ENCODE measurements around the gene SLCO6A1.

Gene SLCO6A1

DNA sequence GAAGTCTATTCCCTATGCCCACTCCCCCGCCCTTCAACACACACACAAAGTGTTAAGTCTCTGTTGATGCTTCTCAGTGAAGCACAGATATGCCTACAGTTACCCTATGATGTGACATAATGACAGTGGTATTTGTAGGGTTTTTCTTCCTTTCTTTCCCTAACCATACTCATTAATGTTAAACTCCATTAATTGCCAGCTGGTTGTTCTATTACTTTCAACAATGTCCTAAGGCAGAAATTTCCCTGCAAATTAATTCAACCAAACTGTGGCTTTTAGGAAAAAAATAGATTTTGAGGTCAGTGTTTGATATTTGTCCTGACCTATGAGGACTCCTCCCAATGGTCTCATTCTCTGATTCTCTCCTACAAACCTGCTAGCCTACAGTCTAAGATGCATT, 38.2 kb upstream of the SLCO6A1 start:
- no peak overlapping the region for H3K4me3 ChIP-seq (ENCODE audit: control insufficient read depth, low read depth, low read length)
- DNase-seq (ENCODE audit: low read depth): no peak
- TF ChIP-seq, protein P1, sequence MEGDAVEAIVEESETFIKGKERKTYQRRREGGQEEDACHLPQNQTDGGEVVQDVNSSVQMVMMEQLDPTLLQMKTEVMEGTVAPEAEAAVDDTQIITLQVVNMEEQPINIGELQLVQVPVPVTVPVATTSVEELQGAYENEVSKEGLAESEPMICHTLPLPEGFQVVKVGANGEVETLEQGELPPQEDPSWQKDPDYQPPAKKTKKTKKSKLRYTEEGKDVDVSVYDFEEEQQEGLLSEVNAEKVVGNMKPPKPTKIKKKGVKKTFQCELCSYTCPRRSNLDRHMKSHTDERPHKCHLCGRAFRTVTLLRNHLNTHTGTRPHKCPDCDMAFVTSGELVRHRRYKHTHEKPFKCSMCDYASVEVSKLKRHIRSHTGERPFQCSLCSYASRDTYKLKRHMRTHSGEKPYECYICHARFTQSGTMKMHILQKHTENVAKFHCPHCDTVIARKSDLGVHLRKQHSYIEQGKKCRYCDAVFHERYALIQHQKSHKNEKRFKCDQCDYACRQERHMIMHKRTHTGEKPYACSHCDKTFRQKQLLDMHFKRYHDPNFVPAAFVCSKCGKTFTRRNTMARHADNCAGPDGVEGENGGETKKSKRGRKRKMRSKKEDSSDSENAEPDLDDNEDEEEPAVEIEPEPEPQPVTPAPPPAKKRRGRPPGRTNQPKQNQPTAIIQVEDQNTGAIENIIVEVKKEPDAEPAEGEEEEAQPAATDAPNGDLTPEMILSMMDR (conservative IDR thresholded peaks at IDR 0.05; ENCODE audit: control insufficient read depth, insufficient read depth, low read depth, low read length): no peak

GRCh38 chr5:102536323-102536928, 37.6 kb upstream of the SLCO6A1 start:
- TF ChIP-seq, protein P1 (conservative IDR thresholded peaks at IDR 0.05; ENCODE audit: control insufficient read depth, insufficient read depth, low read depth, low read length): peak; percentile 41
- DNase-seq (ENCODE audit: low read depth): peak; percentile 30

DNA sequence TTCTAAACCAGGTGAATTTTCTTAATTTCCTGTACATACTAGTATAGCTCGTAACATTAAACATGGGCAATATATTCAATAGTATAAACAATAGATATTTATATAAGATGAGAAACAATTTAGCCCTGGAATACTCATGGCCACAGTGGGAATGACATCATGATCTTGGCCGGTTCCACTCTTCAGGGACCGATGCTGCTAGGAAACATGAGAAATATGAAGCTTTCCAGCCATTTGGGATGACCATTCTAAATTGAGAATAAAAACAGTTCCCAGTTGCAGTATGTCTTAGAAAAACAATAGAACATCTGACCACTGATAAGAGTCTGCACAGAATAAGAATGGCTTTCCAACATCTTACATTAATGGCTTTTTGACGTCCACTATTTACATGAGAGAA, 33.3 kb upstream of the SLCO6A1 start:
- TF ChIP-seq, protein P1 (conservative IDR thresholded peaks at IDR 0.05; ENCODE audit: control insufficient read depth, insufficient read depth, low read depth, low read length): no peak
- no peak overlapping the region for H3K4me3 ChIP-seq (ENCODE audit: control insufficient read depth, low read depth, low read length)
- DNase-seq (ENCODE audit: low read depth): peak; percentile 72

More at GRCh38 chr5:102536323-102536928, 37.6 kb upstream of the SLCO6A1 start:
- H3K4me3 ChIP-seq (ENCODE audit: control insufficient read depth, low read depth, low read length): no peak overlapping the region

DNA sequence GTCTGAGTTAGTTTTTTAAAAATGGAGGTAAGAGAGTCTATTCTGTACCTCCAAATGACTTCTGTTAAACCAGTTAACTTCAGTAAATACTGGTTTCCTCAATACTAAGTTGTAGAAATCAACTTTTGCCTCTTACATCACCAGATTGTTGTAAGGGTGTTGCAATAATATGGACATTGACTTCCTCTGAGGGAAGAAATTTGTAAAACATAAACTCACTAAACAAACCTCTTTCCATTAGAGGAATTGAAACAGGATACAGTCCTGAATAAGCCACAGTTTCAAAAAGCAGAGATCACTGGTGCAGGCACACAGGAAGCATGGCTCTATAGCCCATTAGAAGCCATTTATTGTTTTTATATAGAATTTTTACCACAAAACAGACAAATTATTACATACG, 32.7 kb upstream of the SLCO6A1 start:
- TF ChIP-seq, protein P1 (conservative IDR thresholded peaks at IDR 0.05; ENCODE audit: control insufficient read depth, insufficient read depth, low read depth, low read length): no peak
- H3K4me3 ChIP-seq (ENCODE audit: control insufficient read depth, low read depth, low read length): no peak overlapping the region
- peak; percentile 38 for DNase-seq (ENCODE audit: low read depth)

DNA sequence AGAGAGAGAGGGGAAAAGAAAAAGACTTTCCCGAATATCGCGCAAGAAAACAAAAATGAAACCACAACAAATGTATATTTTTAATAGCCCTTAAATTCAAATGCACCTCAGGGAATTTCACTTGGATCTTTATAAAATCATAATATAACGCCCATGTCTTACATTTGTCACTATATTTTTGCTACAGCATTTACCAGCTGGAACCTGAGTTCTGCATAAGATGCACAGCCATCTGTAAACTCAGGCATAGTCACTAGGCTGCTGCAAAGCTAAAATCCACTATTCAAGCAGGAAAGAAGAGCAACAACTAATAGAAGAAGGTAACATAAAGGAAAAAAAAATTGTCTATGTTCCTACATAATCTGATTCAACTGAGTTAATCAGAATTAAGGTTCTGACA, 30.6 kb upstream of the SLCO6A1 start:
- TF ChIP-seq, protein P1 (conservative IDR thresholded peaks at IDR 0.05; ENCODE audit: control insufficient read depth, insufficient read depth, low read depth, low read length): no peak
- no peak for DNase-seq (ENCODE audit: low read depth)
- H3K4me3 ChIP-seq (ENCODE audit: control insufficient read depth, low read depth, low read length): no peak overlapping the region

- TF ChIP-seq, protein P1 (conservative IDR thresholded peaks at IDR 0.05; ENCODE audit: control insufficient read depth, insufficient read depth, low read depth, low read length): no peak
- DNase-seq (ENCODE audit: low read depth): no peak
- H3K4me3 ChIP-seq (ENCODE audit: control insufficient read depth, low read depth, low read length): no peak overlapping the region
Measured at GRCh38 chr5:102529031-102529430, 30.2 kb upstream of the SLCO6A1 start.

DNA sequence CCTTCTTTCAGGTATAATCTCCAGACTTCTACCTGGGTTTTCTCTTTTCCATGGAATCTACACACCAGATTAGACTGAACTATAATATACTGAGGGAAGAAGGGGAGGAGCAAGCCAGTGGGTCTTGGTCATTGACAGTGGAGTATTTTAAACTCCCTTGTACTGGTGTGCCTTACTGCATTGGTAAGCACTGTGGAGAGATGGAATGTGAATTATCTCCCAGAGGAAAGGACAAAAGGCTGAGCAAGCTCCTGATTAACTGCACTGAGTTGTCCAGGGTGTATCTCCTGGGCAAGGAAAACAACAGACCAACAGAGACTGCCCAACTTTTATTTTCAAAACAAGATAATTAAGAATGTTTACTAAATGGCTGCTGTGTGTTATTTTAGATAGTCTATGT, 29.8 kb upstream of the SLCO6A1 start:
- TF ChIP-seq, protein P1 (conservative IDR thresholded peaks at IDR 0.05; ENCODE audit: control insufficient read depth, insufficient read depth, low read depth, low read length): no peak
- no peak overlapping the region for H3K4me3 ChIP-seq (ENCODE audit: control insufficient read depth, low read depth, low read length)
- DNase-seq (ENCODE audit: low read depth): no peak
